SK-N-SH treated with all-trans-retinoic acid at 6 μM for 48 hours (cell line): ENCODE measurements around the gene ZNF470.

ENCODE experiments used
- ATAC-seq: fragments of 200-7000 bp; cut with Tn5 transposase; 3 replicates; pipeline ENCODE4 v1.9.1; 2020; ENCODE audit warnings: mild to moderate bottlenecking, moderate library complexity
- ARNTL ChIP-seq: fragments of 450-650 bp; formaldehyde crosslinking; IDR thresholded peaks from 2 replicates; pipeline ENCODE4 v1.5.0; 2020; ENCODE audit warnings: low read depth, mild to moderate bottlenecking, moderate library complexity, borderline replicate concordance
- BACH2 ChIP-seq: fragments of 250-450 bp; sonication (Bioruptor Pico); IDR thresholded peaks from 2 replicates; pipeline ENCODE4 v1.9.0; 2021; ENCODE audit warnings: mild to moderate bottlenecking, borderline replicate concordance
- ESRRG ChIP-seq: fragments of 250-450 bp; sonication (Bioruptor Pico); IDR thresholded peaks from 2 replicates; pipeline ENCODE4 v1.6.1; 2021; ENCODE audit warnings: mild to moderate bottlenecking
- GLIS3 ChIP-seq: fragments of 250-450 bp; sonication (Bioruptor Pico); IDR thresholded peaks from 2 replicates; pipeline ENCODE4 v1.5.0; 2020; ENCODE audit warnings: mild to moderate bottlenecking, moderate library complexity
- ISL1 ChIP-seq: fragments of 250-450 bp; sonication (Bioruptor Pico); IDR thresholded peaks from 2 replicates; pipeline ENCODE4 v2.1.2; 2022; ENCODE audit warnings: mild to moderate bottlenecking, moderate library complexity
- OSR1 ChIP-seq: fragments of 250-450 bp; sonication (Bioruptor Pico); IDR thresholded peaks from 2 replicates; pipeline ENCODE4 v1.8.0; 2022; ENCODE audit warnings: moderate library complexity, mild to moderate bottlenecking, inconsistent platforms
- PPARA ChIP-seq: fragments of 250-450 bp; sonication (Bioruptor Pico); IDR thresholded peaks from 2 replicates; pipeline ENCODE4 v1.5.0; 2020; ENCODE audit warnings: mild to moderate bottlenecking, borderline replicate concordance
- RARB ChIP-seq: fragments of 250-450 bp; sonication (Bioruptor Pico); IDR thresholded peaks from 2 replicates; pipeline ENCODE4 v1.8.0; 2021; ENCODE audit warnings: mild to moderate bottlenecking, moderate library complexity
- SNAI2 ChIP-seq: fragments of 250-450 bp; sonication (Bioruptor Pico); IDR thresholded peaks from 2 replicates; pipeline ENCODE4 v1.5.0; 2020; ENCODE audit warnings: mild to moderate bottlenecking, moderate library complexity
- TCF4 ChIP-seq: fragments of 250-450 bp; sonication (Bioruptor Pico); IDR thresholded peaks from 2 replicates; pipeline ENCODE4 v1.8.0; 2021; ENCODE audit warnings: mild to moderate bottlenecking, moderate library complexity, borderline replicate concordance
- ZC3H10 ChIP-seq: fragments of 250-450 bp; sonication (Bioruptor Pico); IDR thresholded peaks from 2 replicates; pipeline ENCODE4 v1.5.1; 2021; ENCODE audit warnings: mild to moderate bottlenecking, moderate library complexity
- ZFP3 ChIP-seq: fragments of 250-450 bp; sonication (Bioruptor Pico); IDR thresholded peaks from 2 replicates; pipeline ENCODE4 v1.5.0; 2020; ENCODE audit warnings: mild to moderate bottlenecking, moderate library complexity
- ZFP30 ChIP-seq: fragments of 450-650 bp; formaldehyde crosslinking; IDR thresholded peaks from 2 replicates; pipeline ENCODE4 v1.5.0; 2022; ENCODE audit warnings: mild to moderate bottlenecking, moderate library complexity
- ZNF565 ChIP-seq: fragments of 450-650 bp; formaldehyde crosslinking; conservative IDR thresholded peaks from 2 replicates; pipeline ENCODE4 v1.5.0; 2020; ENCODE audit warnings: low read depth, mild to moderate bottlenecking, moderate library complexity
- ZNF70 ChIP-seq: fragments of 450-650 bp; formaldehyde crosslinking; IDR thresholded peaks from 2 replicates; pipeline ENCODE4 v1.5.0; 2020; ENCODE audit warnings: mild to moderate bottlenecking, moderate library complexity
- TF ChIP-seq, protein P1 (sequence below): fragments of 250-450 bp; sonication (Bioruptor Pico); IDR thresholded peaks from 2 replicates; pipeline ENCODE4 v1.8.0; 2021; ENCODE audit warnings: low read depth, mild to moderate bottlenecking, moderate library complexity, borderline replicate concordance
- TF ChIP-seq, protein P2 (sequence below): fragments of 250-450 bp; sonication (Bioruptor Pico); IDR thresholded peaks from 2 replicates; pipeline ENCODE4 v1.5.1; 2020; ENCODE audit warnings: low read depth, mild to moderate bottlenecking, moderate library complexity
- TF ChIP-seq, protein P3 (sequence below): fragments of 250-450 bp; sonication (Bioruptor Pico); IDR thresholded peaks from 2 replicates; pipeline ENCODE4 v1.8.0; 2020; ENCODE audit warnings: mild to moderate bottlenecking, moderate library complexity, borderline replicate concordance
- TF ChIP-seq, protein P4 (sequence below): fragments of 250-450 bp; sonication (Bioruptor Pico); IDR thresholded peaks from 2 replicates; pipeline ENCODE4 v1.5.1; 2021; ENCODE audit warnings: mild to moderate bottlenecking, moderate library complexity

ZNF470 gene

DNA sequence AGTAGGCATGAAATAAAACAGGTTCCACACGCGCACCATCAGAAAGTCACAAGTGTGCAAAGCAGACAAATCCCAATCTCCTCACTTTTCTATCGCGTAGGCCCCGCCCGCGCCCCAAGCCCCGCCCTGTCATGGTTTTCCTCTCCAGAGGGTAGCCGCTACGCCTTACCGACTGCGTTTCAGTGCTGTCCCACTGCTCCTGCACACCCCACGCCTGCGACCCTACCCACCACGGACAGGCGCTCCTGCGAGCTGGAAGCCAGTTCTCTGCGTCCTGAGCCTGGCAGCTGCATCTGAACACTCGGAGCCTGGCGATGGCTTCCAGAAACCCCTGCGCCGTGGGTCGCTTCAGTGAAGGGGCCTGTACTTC lies 379 bp upstream of the ZNF470 start:
- ATAC-seq, result peak; percentile 74
- TF ChIP-seq RARB (CRISPR knock-in tag), result no peak
- TF ChIP-seq ESRRG (CRISPR knock-in tag), result no peak
- TF ChIP-seq GLIS3, result no peak
- TF ChIP-seq, protein P1, sequence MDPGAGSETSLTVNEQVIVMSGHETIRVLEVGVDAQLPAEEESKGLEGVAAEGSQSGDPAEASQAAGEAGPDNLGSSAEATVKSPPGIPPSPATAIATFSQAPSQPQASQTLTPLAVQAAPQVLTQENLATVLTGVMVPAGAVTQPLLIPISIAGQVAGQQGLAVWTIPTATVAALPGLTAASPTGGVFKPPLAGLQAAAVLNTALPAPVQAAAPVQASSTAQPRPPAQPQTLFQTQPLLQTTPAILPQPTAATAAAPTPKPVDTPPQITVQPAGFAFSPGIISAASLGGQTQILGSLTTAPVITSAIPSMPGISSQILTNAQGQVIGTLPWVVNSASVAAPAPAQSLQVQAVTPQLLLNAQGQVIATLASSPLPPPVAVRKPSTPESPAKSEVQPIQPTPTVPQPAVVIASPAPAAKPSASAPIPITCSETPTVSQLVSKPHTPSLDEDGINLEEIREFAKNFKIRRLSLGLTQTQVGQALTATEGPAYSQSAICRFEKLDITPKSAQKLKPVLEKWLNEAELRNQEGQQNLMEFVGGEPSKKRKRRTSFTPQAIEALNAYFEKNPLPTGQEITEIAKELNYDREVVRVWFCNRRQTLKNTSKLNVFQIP (CRISPR knock-in tag), result no peak
- TF ChIP-seq, all 23 proteins: peak for 0

DNA sequence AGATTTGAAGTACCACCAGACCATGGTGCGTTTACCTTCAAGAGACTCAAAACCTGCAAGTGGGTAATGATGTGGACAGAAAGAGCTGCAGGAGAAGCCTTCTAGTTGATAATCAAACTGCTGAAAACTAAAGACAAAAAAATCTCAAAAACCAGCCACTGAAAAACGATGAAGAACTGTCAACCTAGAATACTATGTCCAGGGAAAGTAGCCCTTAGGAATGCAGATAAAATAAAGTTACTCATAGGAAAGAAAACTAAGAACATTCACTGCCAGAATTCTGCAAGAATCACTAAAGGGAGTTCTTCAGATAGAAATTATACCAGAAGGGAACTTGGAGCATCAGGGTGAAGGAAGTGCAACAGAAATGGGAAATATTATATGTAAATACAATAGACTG lies 5.3 kb downstream of the ZNF470 start:
- TF ChIP-seq, protein P2, sequence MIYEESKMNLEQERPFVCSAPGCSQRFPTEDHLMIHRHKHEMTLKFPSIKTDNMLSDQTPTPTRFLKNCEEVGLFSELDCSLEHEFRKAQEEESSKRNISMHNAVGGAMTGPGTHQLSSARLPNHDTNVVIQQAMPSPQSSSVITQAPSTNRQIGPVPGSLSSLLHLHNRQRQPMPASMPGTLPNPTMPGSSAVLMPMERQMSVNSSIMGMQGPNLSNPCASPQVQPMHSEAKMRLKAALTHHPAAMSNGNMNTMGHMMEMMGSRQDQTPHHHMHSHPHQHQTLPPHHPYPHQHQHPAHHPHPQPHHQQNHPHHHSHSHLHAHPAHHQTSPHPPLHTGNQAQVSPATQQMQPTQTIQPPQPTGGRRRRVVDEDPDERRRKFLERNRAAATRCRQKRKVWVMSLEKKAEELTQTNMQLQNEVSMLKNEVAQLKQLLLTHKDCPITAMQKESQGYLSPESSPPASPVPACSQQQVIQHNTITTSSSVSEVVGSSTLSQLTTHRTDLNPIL (CRISPR knock-in tag), result no peak
- TF ChIP-seq ARNTL (no peak), OSR1 (CRISPR knock-in tag) (no peak), ZC3H10 (CRISPR knock-in tag) (no peak), ISL1 (CRISPR knock-in tag) (no peak), ESRRG (CRISPR knock-in tag) (no peak), RARB (CRISPR knock-in tag) (no peak), TCF4 (CRISPR knock-in tag) (no peak), ZFP30 (no peak), BACH2 (no peak), ZFP3 (no peak), GLIS3 (no peak), ZNF70 (CRISPR knock-in tag) (no peak), PPARA (CRISPR knock-in tag) (no peak), SNAI2 (no peak), ZNF565 (no peak)
- TF ChIP-seq, protein P3, sequence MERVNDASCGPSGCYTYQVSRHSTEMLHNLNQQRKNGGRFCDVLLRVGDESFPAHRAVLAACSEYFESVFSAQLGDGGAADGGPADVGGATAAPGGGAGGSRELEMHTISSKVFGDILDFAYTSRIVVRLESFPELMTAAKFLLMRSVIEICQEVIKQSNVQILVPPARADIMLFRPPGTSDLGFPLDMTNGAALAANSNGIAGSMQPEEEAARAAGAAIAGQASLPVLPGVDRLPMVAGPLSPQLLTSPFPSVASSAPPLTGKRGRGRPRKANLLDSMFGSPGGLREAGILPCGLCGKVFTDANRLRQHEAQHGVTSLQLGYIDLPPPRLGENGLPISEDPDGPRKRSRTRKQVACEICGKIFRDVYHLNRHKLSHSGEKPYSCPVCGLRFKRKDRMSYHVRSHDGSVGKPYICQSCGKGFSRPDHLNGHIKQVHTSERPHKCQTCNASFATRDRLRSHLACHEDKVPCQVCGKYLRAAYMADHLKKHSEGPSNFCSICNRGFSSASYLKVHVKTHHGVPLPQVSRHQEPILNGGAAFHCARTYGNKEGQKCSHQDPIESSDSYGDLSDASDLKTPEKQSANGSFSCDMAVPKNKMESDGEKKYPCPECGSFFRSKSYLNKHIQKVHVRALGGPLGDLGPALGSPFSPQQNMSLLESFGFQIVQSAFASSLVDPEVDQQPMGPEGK (CRISPR knock-in tag), result no peak
- TF ChIP-seq, protein P4, sequence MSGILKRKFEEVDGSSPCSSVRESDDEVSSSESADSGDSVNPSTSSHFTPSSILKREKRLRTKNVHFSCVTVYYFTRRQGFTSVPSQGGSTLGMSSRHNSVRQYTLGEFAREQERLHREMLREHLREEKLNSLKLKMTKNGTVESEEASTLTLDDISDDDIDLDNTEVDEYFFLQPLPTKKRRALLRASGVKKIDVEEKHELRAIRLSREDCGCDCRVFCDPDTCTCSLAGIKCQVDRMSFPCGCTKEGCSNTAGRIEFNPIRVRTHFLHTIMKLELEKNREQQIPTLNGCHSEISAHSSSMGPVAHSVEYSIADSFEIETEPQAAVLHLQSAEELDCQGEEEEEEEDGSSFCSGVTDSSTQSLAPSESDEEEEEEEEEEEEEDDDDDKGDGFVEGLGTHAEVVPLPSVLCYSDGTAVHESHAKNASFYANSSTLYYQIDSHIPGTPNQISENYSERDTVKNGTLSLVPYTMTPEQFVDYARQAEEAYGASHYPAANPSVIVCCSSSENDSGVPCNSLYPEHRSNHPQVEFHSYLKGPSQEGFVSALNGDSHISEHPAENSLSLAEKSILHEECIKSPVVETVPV, result no peak
- TF ChIP-seq, protein P1 (CRISPR knock-in tag), result no peak
- TF ChIP-seq, all 23 proteins: peak for 0
- ATAC-seq, result no peak

DNA sequence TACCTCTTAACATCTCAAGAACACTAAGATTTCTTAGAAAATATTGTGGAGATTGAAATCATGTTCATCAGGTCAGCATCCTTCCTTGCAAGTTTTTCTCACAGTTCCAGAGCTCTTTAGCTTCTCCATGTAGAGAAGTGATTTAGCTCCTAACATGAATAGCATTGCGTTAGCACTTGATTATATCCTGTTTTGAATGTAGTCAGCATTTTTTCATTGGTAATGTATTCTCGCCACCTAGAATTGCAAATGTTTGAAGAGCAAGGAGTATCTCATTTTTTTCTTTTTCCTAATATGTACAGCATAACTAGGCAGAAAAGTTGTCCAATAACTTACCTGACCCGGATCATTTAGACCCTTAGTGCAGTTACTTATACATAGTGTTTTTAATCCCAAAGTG lies 6.6 kb downstream of the ZNF470 start:
- no peak for ATAC-seq
- TF ChIP-seq, protein P3 (CRISPR knock-in tag), result no peak
